K562 (cell line): ENCODE measurements around the gene RIPPLY3. TPM values are rescaled to one million over a fixed set of nuclear protein-coding genes. Genes with fewer than 3 reads are reported as not detected.
A peak's percentile ranks its signal among the peaks of the same experiment; 100 is the strongest.

ENCODE experiments used
- GABPA ChIP-seq: fragments of 200-800 bp; sonication (Bioruptor generic); conservative IDR thresholded peaks from 2 replicates; pipeline ENCODE4 v1.6.1; 2016; ENCODE audit warnings: low read depth, missing genetic modification characterization, missing compliant biosample characterization
- IRF2 ChIP-seq: sonication (generic); formaldehyde crosslinking; IDR thresholded peaks from 2 replicates; pipeline ENCODE4 v1.8.1; 2022; ENCODE audit warnings: mild to moderate bottlenecking, missing genetic modification reagents
- MTA2 ChIP-seq: fragments of 450-650 bp; IDR thresholded peaks from 2 replicates; pipeline ENCODE4 v1.6.1; 2016; ENCODE audit warnings: low read depth
- NBN ChIP-seq: fragments of 450-650 bp; IDR thresholded peaks from 2 replicates; pipeline ENCODE4 v1.6.1; 2016; ENCODE audit warnings: low read depth, mild to moderate bottlenecking
- PML ChIP-seq: IDR thresholded peaks from 2 replicates; pipeline ENCODE4 v1.6.1; 2012; ENCODE audit warnings: low read length, inconsistent platforms
- RBM34 ChIP-seq: fragments of 200-400 bp; formaldehyde crosslinking; IDR thresholded peaks from 2 replicates; pipeline ENCODE4 v1.6.1; 2018; ENCODE audit warnings: low read length, borderline replicate concordance; ENCODE audit not compliant: insufficient read depth
- polyA plus RNA-seq, 8 experiments: library from polyadenylated mRNA; depleted of rRNA in 4 of 8; stranded (reverse) in 5 of 8; unstranded in 3 of 8; fragments of >200 nt; fragmentation: Nextera tagmentation in 2 of 8; fragmentation: Illumina TruSeq in 1 of 8; extraction: Ambion mirVana in 2 of 8; extraction: Trizol in 1 of 8; gene quantifications; 2 replicates each; pipeline versions ENCODE4 v1.2.1 to v1.2.3, GENCODE V29; 2011 to 2014; ENCODE audit warnings: inconsistent platforms in 1 of 8, missing spikeins in 1 of 8
- total RNA-seq, 7 experiments: library from RNA; depleted of rRNA in 6 of 7; stranded (reverse); fragments of >200 nt in 6 of 7; fragmentation: Illumina TruSeq in 2 of 7; extraction: Trizol in 2 of 7; gene quantifications; 2 replicates each; pipeline versions ENCODE4 v1.2.1 to v1.2.3, GENCODE V29; 2011 to 2021; ENCODE audit warnings: low replicate concordance in 1 of 7
- TF ChIP-seq, protein P1 (sequence below): sonication (generic); IDR thresholded peaks from 2 replicates; pipeline ENCODE4 v1.6.1; 2016
- TF ChIP-seq, protein P2 (sequence below): conservative IDR thresholded peaks from 2 replicates; pipeline ENCODE4 v1.6.1; 2011; ENCODE audit warnings: low read depth, mild to moderate bottlenecking, low read length; ENCODE audit not compliant: control insufficient read depth
- TF ChIP-seq, protein P3 (sequence below): fragments of 250-450 bp; sonication (Bioruptor Pico); IDR thresholded peaks from 2 replicates; pipeline ENCODE4 v1.8.0; 2021; ENCODE audit warnings: borderline replicate concordance, mild to moderate bottlenecking, moderate library complexity; ENCODE audit not compliant: poor library complexity, severe bottlenecking
- TF ChIP-seq, protein P4 (sequence below), 3 experiments: IDR thresholded peaks in 2 of 3; conservative IDR thresholded peaks in 1 of 3; 2 replicates each; pipeline ENCODE4 v1.5.1; 2011 to 2012; ENCODE audit warnings: low read length in 3 of 3, mild to moderate bottlenecking in 3 of 3, control low read depth in 2 of 3, improper control_type of control experiment in 1 of 3, inconsistent platforms in 1 of 3, low read depth in 1 of 3, mixed read lengths in 1 of 3, moderate library complexity in 1 of 3; ENCODE audit not compliant: insufficient read depth in 2 of 3
- TF ChIP-seq, protein P5 (sequence below), 2 experiments: fragments of 450-650 bp in 1 of 2; sonication (generic) in 1 of 2; formaldehyde crosslinking in 1 of 2; IDR thresholded peaks; 2 replicates each; pipeline versions ENCODE4 v1.7.1 to v1.9.0; 2016 to 2022; ENCODE audit warnings: inconsistent platforms in 1 of 2, mild to moderate bottlenecking in 1 of 2, missing genetic modification reagents in 1 of 2

The RIPPLY3 gene
- total and polyA plus RNA-seq, 9 of the 15 experiments (the other 6 are each of a cell fraction or from before 2014, with no cell fraction given), result not detected

DNA sequence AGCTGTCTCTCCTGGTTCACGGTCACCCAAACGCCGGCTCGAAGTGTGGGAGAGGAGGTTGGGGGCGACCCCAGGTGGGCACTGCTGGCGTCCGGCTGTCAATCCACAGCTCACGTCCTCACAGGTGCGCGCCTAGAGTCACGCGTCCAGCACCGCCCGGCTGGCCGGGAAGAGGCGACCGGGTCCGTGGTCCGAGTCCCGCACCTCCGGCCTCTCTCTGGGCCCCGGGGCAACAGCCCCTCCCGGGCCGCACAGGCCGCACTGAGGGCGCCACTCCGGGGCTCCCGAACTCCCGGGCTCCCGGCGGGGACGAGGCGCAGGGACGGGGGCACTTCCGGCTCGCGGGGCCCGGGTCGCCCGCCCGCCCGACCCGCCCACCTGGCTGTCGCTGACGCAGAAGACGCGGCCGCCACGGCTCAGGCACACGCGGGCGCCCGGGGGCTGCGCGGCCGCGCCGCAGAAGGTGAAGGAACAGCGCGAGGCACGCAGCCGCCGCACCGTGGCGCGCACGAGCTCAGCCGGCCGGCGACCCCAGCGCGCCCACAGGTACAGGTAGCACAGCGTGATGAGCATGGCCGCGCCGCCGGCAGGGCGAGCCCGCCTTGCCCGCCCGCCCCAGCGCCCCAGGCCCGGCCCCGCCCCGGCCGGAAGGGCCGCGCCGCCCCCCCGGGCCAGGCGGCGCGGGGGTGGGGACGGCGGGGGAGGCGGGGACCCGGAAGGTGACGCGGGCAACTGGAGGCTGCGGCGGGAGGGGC is 40.3 kb upstream of the RIPPLY3 start, which contains the start of gene HLCS (continued):
- TF ChIP-seq, protein P1, sequence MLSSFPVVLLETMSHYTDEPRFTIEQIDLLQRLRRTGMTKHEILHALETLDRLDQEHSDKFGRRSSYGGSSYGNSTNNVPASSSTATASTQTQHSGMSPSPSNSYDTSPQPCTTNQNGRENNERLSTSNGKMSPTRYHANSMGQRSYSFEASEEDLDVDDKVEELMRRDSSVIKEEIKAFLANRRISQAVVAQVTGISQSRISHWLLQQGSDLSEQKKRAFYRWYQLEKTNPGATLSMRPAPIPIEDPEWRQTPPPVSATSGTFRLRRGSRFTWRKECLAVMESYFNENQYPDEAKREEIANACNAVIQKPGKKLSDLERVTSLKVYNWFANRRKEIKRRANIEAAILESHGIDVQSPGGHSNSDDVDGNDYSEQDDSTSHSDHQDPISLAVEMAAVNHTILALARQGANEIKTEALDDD, result no peak
- TF ChIP-seq, protein P2, sequence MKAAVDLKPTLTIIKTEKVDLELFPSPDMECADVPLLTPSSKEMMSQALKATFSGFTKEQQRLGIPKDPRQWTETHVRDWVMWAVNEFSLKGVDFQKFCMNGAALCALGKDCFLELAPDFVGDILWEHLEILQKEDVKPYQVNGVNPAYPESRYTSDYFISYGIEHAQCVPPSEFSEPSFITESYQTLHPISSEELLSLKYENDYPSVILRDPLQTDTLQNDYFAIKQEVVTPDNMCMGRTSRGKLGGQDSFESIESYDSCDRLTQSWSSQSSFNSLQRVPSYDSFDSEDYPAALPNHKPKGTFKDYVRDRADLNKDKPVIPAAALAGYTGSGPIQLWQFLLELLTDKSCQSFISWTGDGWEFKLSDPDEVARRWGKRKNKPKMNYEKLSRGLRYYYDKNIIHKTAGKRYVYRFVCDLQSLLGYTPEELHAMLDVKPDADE, result peak; percentile 45; the same call in 1 of the 2 replicates
- TF ChIP-seq, protein P3, sequence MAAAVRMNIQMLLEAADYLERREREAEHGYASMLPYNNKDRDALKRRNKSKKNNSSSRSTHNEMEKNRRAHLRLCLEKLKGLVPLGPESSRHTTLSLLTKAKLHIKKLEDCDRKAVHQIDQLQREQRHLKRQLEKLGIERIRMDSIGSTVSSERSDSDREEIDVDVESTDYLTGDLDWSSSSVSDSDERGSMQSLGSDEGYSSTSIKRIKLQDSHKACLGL (CRISPR knock-in tag), result no peak
- TF ChIP-seq, protein P4, sequence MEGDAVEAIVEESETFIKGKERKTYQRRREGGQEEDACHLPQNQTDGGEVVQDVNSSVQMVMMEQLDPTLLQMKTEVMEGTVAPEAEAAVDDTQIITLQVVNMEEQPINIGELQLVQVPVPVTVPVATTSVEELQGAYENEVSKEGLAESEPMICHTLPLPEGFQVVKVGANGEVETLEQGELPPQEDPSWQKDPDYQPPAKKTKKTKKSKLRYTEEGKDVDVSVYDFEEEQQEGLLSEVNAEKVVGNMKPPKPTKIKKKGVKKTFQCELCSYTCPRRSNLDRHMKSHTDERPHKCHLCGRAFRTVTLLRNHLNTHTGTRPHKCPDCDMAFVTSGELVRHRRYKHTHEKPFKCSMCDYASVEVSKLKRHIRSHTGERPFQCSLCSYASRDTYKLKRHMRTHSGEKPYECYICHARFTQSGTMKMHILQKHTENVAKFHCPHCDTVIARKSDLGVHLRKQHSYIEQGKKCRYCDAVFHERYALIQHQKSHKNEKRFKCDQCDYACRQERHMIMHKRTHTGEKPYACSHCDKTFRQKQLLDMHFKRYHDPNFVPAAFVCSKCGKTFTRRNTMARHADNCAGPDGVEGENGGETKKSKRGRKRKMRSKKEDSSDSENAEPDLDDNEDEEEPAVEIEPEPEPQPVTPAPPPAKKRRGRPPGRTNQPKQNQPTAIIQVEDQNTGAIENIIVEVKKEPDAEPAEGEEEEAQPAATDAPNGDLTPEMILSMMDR (IDR thresholded peaks at IDR 0.05 in 2 of 3, conservative IDR thresholded peaks at IDR 0.05 in 1 of 3; ENCODE audit: insufficient read depth in 2 of 3, low read depth in 1 of 3, low read length in 3 of 3), result peak in 2 of 3 experiments; percentile 45 to 54; a peak in 3 of 6 replicates
- no peak for TF ChIP-seq PML
- no peak for TF ChIP-seq MTA2
- TF ChIP-seq IRF2 (CRISPR knock-in tag), result no peak
- no peak for TF ChIP-seq NBN
- 0 out of 2 replicates have a peak, but pooled peaks have one; percentile 57 for TF ChIP-seq RBM34
- TF ChIP-seq, protein P5, sequence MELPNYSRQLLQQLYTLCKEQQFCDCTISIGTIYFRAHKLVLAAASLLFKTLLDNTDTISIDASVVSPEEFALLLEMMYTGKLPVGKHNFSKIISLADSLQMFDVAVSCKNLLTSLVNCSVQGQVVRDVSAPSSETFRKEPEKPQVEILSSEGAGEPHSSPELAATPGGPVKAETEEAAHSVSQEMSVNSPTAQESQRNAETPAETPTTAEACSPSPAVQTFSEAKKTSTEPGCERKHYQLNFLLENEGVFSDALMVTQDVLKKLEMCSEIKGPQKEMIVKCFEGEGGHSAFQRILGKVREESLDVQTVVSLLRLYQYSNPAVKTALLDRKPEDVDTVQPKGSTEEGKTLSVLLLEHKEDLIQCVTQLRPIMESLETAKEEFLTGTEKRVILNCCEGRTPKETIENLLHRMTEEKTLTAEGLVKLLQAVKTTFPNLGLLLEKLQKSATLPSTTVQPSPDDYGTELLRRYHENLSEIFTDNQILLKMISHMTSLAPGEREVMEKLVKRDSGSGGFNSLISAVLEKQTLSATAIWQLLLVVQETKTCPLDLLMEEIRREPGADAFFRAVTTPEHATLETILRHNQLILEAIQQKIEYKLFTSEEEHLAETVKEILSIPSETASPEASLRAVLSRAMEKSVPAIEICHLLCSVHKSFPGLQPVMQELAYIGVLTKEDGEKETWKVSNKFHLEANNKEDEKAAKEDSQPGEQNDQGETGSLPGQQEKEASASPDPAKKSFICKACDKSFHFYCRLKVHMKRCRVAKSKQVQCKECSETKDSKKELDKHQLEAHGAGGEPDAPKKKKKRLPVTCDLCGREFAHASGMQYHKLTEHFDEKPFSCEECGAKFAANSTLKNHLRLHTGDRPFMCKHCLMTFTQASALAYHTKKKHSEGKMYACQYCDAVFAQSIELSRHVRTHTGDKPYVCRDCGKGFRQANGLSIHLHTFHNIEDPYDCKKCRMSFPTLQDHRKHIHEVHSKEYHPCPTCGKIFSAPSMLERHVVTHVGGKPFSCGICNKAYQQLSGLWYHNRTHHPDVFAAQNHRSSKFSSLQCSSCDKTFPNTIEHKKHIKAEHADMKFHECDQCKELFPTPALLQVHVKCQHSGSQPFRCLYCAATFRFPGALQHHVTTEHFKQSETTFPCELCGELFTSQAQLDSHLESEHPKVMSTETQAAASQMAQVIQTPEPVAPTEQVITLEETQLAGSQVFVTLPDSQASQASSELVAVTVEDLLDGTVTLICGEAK (IDR thresholded peaks at IDR 0.05), result peak; percentile 51; the same call in 1 of the 2 replicates
- TF ChIP-seq, protein P5 (CRISPR knock-in tag; IDR thresholded peaks at IDR 0.05), result no peak
- TF ChIP-seq GABPA, result peak; percentile 94
